PFSK-1 (cell line): ENCODE results near the gene COPS3. TPM values are rescaled to one million over a fixed set of nuclear protein-coding genes. Genes with fewer than 3 reads are reported as not detected.
A peak's percentile ranks its signal among the peaks of the same experiment; 100 is the strongest.

Experiments used
- FOXP2 ChIP-seq: optimal IDR thresholded peaks from 2 replicates; pipeline ENCODE3; 2011; ENCODE audit warnings: borderline replicate concordance, control low read depth, inconsistent platforms; ENCODE audit not compliant: insufficient read depth; ENCODE audit errors: extremely low read length, extremely low read depth
- POLR2AphosphoS5 ChIP-seq: IDR thresholded peaks from 2 replicates; pipeline ENCODE4 v1.6.1; 2012; ENCODE audit warnings: low read depth, mild to moderate bottlenecking, control low read depth, low read length, moderate library complexity
- REST ChIP-seq, 2 experiments: IDR thresholded peaks; 2 replicates each; pipeline versions ENCODE4 v1.6.1 to v1.8.0; 2011 to 2012; ENCODE audit warnings: low read depth in 2 of 2, low read length in 2 of 2, control low read depth in 1 of 2, inconsistent platforms in 1 of 2, mild to moderate bottlenecking in 1 of 2, moderate library complexity in 1 of 2; ENCODE audit not compliant: insufficient read depth in 1 of 2
- SIN3A ChIP-seq: IDR thresholded peaks from 2 replicates; pipeline ENCODE4 v1.6.1; 2012; ENCODE audit warnings: mild to moderate bottlenecking, low read length, moderate library complexity, borderline replicate concordance; ENCODE audit not compliant: insufficient read depth
- TAF1 ChIP-seq: IDR thresholded peaks from 2 replicates; pipeline ENCODE4 v1.6.1; 2012; ENCODE audit warnings: low read length, control low read depth, borderline replicate concordance; ENCODE audit not compliant: insufficient read depth
- polyA plus RNA-seq: library from polyadenylated mRNA; unstranded; fragments of >200 nt; gene quantifications from one replicate; pipeline ENCODE4 v1.2.1, GENCODE V29; 2012; ENCODE audit warnings: low read depth, missing spikeins; ENCODE audit not compliant: insufficient read length

COPS3 gene
- polyA plus RNA-seq = 118 TPM

GRCh38 chr17:17280613-17281549 lies at the start of gene COPS3:
Gene COPS3 (minus strand): TSS chr17:17281246. CDS start chr17:17281186, 60 bp downstream.
- TF ChIP-seq POLR2AphosphoS5 = peak; percentile 91
- no peak for TF ChIP-seq REST (IDR thresholded peaks at IDR 0.05; ENCODE audit: insufficient read depth in 1 of 2, low read depth in 2 of 2, low read length in 2 of 2)
- peak; percentile 86 for TF ChIP-seq SIN3A
- no peak for TF ChIP-seq FOXP2
- peak; percentile 77; the same call in 1 of the 2 replicates for TF ChIP-seq TAF1

- no peak for TF ChIP-seq TAF1
- no peak for TF ChIP-seq REST (IDR thresholded peaks at IDR 0.05; ENCODE audit: insufficient read depth in 1 of 2, low read depth in 2 of 2, low read length in 2 of 2)
- TF ChIP-seq FOXP2 = no peak
- no peak for TF ChIP-seq SIN3A
- no peak for TF ChIP-seq POLR2AphosphoS5
Measured at GRCh38 chr17:17328251-17328650, 47.2 kb upstream of the COPS3 start.

GRCh38 chr17:17326275-17326875 lies 45.3 kb upstream of the COPS3 start:
- no peak for TF ChIP-seq FOXP2
- no peak for TF ChIP-seq REST (IDR thresholded peaks at IDR 0.05; ENCODE audit: insufficient read depth in 1 of 2, low read depth in 2 of 2, low read length in 2 of 2)
- no peak for TF ChIP-seq POLR2AphosphoS5
- TF ChIP-seq SIN3A = no peak
- no peak for TF ChIP-seq TAF1

- TF ChIP-seq TAF1 (no peak), POLR2AphosphoS5 (no peak), REST (IDR thresholded peaks at IDR 0.05; ENCODE audit: insufficient read depth in 1 of 2, low read depth in 2 of 2, low read length in 2 of 2) (no peak), SIN3A (no peak), FOXP2 (no peak)
Measured at GRCh38 chr17:17325816-17326215, 44.8 kb upstream of the COPS3 start.
